Measurements from ENCODE around the gene TSPAN13.

TSPAN13 gene

DNA sequence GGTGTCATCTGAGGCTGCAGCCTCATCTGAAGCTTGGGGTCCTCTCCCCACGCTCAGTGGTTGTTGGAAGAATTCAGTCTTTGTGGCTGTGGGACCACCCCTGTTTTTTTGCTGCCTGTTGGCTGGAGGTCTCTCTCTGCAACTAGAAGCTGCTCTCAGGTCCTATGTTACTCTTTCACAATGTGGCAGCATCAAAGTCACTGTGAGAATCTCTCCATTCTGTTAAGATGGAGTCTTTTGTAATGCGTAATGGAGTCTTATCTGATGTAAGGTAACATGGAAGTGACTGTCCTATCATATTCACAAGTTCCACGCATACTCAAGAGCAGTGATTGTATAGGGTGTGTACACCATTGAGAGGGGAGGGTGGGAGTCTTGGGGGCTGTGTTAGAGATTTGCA is 24.9 kb downstream of the TSPAN13 start:
- DNase-seq: no peak

DNA sequence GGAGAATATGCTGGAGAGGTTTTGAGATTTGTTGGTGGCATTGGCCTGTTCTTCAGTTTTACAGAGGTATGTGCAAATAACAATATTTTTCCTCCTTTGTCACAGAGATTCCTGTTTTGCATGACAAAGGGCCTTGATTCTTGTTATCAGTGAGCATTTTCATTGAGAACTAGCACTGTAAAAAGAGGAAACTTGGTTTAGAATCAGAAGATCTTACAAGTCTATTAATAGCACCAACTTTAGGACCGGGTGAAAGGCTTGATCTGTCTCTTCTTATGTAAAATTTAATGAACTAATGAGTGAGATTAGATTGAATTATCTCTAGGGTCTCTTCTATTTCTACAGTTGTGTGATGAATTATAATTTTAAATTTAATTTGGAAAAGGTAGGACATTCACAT is 25.5 kb downstream of the TSPAN13 start:
- no peak for DNase-seq

DNA sequence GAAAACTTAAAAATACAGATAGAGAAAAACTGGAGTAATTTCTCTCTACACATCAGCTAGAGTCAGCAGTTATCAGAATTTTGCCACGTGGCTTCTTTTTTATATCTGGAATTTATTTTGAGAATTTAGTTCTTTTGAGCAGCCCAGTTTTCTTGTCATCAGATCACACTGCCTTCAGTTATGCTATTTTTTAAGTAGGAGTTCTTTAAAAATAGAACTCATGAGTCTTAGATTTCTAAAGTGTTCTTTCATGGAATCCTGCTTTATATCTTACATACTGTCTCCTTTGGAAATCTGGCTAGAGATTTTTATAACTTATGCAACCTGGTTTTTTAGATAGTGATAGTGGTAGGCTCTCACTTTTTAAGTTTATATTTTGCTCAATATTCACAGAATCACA is 27.0 kb downstream of the TSPAN13 start:
- DNase-seq: no peak

DNA sequence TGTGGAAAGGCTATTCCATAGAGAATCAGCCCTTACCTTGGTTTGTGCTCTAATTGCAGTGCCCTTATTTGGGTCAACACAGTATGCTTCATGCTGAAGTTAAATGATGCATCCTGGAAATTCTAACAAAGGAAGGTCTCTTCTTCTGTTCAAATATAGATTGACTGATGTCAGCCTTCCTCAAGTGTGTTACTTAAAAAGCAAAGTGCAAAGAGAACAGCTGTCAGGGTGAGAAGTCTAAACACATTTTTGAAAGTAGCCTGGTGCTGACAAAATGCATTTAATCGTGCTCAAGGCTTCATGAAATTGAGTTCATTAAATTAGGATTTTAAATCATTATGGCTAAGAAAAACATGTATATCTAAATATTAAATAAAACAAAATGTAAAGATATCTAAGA is 31.8 kb downstream of the TSPAN13 start:
- DNase-seq: peak; percentile 15

DNA sequence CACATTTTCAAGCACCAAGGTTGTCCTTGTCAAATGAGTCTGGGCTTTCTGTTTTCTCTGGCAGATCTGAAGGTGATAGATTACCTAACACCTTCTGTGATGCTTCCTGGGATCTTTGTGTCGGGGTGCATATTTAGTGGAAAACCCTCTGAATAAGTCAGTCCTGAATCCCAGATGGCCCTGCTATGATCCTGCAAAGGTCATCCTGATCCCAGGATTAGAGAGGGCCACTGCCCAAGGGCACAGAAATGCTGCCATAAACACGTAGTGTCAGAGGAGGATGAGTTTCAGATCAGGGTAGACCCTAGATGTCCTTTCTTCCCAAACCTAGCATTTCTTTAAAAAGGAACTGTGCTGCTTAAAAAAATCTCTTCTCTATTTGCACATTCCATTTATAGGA is 32.3 kb downstream of the TSPAN13 start:
- no peak for DNase-seq

DNA sequence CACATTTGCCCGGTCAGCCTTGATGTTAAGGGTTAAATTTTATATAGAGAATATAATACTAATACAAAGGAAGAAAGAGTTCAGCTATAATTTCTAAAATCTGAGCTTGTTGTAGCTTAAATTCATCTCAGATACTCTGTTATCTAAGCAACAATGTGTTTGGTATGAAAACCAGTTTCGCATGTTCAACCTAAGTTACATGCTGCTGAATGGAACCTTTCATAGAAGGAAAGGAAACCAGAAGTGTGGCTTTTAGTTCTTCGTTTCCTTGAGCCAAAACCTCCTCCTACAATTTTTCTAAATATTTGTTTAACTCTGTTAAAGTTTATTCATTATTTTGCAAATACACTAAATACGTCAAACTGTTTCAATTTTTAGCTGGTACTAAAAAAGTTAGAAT is 32.7 kb downstream of the TSPAN13 start:
- DNase-seq: no peak

DNA sequence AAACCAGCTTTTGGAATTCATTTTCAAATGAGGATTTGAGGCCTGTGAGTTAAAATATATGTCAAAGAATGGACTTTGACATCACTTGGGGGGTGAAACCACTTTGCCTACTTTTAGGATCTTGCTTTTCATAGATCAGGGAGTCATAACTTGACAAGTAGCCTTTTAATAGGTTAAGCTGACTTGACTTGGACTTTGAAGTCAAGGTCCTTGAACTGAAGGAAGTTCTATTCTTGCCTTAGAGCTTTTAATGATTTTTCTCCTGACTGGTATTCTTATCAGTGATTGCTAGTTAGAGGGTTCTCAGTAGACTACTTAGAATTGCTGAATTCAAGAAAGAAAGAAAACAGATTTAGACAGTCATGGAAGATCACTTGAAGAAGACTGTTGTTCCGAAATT is 33.6 kb downstream of the TSPAN13 start:
- no peak for DNase-seq

DNA sequence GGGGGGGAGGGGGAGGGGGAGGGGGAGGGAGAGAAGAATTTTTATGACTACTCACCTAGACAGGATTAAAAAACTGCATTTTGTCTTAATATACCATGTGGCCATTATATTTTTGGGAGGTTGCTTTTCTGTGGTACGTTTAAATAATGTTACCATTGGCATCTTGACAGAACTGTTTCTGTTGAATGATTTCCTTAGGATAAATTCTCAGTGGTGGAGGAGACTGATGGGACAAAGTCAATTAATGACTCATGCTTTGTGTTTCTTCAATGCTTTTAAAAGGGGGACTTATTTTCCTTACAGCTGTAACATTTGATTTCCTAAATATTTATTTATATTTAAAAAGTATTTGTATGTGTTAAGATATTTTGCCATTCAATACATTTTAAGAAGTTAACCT is 37.5 kb downstream of the TSPAN13 start:
- no peak for DNase-seq

DNA sequence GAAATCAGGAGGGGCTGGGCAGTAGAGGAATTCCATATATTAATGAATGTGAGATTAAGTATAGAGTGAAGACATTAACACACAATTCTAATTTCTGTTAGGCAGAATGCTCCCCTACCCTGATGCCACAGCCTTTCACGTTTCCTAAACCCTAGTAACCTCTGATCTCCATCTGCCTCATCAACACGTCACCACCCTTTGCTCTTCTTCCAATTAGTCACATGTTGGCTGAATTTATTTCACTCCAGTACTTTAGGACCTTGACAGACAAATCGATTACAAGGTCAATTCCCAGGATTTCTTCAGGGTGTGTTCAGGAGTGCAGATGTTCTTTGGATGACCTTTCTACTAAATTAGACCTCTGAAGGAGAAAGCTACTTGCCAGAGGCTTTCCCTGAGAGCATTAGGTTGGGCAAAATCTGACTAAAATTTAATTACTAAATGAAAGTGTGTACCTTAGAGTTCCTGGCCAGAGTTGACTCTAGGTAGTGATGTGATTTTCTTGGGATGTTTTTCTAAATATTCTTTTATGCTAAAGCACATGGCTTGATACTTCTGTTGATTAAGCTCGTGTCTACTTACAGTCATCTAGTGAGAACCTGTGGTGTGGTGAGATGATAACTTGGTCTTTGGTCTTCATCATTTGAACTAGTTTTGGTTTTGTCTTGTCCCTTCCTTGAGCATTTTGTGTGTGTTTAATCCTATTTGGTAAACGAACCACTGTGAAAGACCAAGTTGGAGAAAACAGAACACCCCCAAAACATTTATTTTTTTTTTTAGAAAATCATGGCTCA is 38.5 kb downstream of the TSPAN13 start:
- no peak for DNase-seq

DNA sequence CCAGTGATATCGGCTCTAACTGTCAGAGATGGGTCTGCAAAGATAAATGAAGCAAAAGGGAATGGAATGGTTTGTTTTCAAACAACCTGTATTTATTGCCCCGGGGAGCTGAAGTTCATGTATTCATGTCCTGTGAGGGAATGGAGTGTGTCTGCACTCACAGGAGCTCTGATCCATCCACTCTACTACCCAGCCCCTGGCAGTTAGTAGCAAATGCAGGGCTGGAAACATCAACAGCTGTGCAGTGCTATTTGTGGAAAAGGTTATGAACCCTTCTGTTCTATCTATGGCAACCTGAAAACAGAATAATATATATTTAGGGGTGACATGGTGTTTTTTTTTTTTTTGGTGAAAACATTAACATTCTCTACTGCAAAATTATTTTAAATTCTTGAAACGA is 41.4 kb downstream of the TSPAN13 start:
- DNase-seq: no peak

DNA sequence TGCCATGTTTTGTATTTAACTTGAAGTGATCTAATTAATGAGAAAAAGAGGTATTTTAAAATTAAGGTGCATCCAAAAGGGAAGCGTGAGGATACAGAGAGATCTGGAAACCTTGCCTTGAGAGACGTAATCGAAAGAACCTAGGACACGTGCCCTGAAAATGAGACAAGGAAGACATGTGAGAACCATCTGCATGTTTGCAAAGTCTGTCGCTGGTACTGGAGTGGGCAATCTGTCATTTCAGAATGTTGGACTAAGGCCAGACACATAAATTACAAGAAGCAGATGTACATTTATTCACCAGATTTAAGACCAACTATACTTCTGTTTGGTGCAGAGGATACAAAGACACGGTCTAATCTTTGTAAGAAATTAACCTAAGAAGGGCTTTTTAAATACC is 42.1 kb downstream of the TSPAN13 start:
- DNase-seq: peak; percentile 30

DNA sequence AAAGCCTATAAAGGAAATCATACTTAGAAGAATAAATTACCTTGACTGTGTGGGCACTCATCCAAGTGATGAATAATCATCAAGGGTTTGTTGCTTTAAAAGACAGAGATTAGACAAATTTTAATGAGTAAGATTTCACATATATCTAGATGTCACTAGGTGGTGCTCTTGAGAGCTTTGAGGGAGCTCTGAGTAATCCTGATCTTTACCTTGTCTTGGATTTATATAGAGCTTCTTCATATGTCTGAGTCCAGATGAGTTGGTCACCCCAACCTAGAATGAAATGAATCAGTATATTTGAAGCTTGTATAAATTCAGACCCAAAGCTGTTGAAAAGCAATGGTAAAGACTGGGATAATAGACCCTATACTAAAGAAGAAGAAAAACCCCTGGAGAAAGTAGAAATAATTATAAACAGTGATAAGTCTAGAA is 47.6 kb downstream of the TSPAN13 start:
- DNase-seq: peak; percentile 50

DNA sequence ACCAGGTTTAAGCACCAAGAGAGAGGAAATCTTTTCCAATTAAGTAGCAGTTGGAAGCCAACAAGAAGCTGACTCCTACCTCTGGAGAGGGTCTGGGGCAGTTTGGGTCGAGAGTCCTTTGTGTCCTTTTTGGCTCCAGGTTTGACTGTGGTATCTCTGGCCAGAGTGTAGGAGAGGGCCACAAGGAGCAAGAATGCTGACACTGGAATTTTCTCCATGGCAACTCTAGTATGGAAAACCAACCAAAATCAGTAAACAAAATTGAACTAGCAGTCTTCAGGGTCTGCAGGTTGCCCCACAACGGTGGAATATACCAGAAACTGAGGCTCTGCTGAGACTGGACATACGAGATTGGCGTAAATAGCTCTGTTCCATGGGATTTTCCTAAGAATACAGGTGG is 48.0 kb downstream of the TSPAN13 start:
- DNase-seq: no peak

DNA sequence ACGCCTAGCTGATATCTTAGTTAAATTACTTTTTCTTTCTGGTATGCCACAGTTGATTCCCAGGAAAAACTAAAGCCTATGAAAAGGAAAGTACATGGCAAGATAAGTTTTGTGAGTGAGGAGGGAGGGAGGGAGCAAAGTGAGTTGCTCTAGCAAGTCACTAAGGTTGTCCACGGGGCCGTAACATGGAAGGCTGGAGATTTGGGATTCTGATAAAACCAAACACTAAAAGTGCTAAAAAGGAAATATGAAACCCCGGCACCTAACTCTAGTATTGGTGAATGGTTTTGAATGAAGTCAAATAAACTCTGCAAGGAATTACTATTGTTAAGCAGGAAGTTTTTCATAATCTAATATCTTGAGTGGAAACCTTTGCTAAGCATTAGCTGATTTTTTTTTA is 49.6 kb downstream of the TSPAN13 start:
- no peak for DNase-seq

DNA sequence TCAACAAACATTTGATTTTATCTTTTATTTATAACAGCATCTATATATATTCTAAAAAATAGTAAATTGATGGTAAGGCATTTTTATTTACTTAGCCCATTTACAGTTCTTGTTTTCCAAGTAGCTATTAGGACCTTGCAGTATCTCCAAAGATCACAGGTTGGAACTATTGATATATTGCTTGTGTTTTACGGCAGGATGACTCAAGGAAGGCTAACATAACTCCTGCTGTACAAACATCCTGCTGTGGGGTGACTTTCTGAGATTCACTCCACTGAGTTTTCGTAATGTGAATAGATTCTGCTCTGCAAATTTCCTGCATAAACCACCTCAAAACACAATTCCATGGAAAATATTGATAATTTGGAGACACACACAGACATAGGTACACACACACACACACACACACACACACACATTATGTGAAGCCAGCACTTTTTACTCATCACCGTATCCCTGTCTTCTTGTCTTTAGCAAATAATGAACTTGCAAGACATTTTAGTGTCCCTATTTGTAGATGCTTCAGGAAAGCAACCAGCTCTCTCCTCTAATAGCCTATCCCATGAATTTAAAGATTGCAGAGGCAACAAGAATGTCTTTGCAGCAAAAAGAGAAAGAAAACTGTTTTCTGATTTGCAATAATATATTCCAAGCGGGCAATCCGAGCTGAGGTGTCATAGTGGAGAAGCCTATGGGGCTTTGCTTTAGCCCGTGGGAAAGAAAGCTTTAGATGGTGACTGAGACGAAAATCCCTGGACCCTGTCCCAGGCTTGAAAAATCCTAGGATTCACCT is 50.5 kb downstream of the TSPAN13 start:
- no peak for DNase-seq

DNA sequence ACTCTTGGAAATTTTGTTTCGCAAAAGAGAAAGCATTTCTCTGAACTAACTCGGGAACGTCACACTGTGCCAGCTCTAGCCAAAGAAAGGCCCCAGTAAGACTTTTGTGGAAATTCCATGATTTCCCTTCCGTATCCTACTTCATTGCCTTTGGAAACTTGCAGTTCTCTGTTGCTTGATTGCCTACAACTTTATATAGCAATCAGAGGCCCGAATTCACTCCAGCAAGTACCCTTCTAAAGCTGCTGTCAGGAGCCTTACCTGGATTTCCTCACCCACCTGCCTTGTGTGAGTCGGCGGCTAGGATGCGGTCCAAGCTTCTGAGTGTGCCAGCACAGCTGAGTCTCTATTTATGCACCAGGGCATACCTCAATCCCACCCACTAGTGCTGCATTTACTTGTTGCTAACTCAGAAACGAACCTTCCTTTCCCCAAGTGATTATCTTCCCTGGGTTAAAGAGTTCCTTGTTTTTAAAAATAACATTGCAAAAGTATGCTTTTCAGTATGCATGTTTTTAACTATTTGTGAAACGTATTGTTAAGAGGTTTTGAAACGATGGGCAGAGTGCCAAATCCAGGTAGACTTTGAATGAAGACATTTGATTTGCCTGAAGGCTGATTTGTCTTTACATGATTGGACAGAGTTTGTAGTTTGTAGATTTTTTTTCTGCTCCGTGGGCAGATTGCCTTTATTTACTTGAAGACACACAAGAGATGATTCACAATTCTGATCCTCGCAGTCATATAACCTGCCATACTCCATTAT is 51.3 kb downstream of the TSPAN13 start, which contains the start of gene AGR2:
Gene AGR2, minus strand, starts transcription at position 326 of the 766 bp plus-strand sequence. CDS start 3,203 bp downstream, outside the sequence.
- peak; percentile 36 for DNase-seq

DNA sequence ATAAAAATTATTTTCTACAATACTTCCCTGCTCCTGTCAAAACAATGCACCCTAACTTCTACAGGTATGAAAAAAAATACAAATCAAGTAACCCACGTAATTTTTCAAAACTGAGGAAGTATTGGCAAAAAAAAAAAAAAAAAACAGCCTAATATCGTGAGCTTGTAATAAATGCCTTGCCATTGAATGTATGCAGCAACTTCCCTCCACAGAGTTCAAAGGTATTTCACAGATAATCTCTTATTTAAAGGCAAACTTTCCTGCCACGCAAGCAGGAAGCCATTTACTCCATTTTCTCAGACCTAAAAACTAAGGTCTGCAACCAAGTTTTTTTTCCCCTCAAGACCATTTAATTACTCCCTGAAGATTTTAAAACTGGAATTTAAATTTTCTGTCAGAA is 51.9 kb downstream of the TSPAN13 start:
- DNase-seq: no peak

DNA sequence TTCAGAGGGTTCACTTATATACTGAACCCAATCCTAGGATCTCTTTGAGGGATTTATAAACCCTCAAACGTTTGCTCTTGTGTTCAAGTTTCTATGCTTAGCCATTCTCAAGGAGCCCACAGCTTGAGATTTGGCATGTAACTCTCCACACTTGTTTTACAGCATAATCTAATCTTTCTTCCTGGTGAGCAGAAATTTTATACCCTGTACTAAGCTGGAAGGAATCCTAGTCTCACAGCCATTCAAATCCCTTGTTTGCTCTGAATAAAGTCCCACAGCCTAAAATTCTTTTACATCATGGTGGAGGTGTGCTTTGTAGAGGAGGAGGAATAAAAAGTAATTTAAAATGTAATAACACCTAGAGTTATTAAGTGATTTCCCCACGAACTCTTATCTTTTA is 56.6 kb downstream of the TSPAN13 start:
- DNase-seq: no peak

DNA sequence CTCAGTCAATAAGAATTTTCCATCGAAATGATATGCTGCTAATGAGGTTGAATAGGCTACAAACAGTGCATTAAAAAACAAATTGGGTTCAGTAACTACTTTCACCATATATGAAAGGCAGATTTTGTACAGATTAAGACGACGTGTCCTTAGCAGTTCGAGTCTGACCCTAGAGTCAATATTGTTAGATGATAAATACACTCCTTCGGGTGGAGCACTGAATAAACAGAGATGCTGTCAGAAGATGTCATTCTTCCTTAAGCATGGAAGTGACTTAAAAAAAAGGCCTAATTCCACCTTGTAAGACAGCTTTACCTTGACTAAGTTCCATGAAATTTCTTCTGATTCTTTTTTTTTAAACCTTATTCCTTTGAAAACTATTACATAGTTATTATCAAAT is 57.0 kb downstream of the TSPAN13 start:
- DNase-seq: no peak

DNA sequence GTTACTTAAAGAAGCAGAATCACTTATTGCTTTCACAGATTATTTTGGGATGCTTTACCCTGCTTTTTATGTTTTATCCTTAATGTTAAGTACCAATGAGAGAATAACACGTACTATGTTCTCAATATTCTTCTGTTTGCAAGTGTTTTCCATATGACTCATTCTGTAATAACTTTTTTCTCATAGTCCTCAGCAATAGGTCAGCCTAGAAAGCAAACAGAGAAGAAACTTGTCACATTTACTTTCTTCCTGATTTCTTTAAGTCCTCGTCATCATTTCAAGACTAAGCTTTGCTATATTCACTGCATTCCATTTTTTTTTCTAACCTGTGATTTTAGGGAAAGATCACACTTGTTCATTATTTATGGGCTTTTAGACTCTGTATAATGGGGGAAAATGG is 58.0 kb downstream of the TSPAN13 start:
- no peak for DNase-seq

DNA sequence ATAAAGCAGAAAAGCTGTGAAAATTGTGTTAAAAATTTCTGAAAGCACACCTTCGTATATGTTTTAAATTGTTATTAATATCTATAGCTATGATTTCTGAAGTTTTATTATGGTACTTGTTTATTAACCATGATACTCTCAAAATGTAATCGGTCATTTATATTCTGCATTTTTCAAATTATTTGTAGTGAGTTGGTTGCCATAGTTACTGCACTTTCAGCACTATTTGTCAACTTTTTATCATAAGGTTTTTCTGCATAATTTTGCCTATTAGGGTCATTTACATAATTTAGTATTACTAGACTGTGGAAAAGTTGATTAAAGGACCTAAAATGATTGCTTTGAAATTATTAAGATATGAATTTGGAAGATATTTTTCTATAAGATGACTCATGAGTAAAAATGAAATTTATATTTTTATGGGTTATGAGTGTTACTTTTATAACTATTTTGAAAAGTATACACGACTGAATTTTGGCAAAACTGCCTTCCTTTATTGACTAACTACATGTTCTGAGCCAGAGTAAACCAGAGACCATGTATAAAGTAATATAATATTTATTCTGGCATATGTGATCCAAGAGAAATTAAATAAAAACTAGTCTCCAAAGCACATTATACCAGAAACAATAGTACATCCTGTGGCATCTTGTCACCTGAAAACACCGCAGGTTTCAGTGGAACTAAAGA is 59.1 kb downstream of the TSPAN13 start:
- DNase-seq: no peak

DNA sequence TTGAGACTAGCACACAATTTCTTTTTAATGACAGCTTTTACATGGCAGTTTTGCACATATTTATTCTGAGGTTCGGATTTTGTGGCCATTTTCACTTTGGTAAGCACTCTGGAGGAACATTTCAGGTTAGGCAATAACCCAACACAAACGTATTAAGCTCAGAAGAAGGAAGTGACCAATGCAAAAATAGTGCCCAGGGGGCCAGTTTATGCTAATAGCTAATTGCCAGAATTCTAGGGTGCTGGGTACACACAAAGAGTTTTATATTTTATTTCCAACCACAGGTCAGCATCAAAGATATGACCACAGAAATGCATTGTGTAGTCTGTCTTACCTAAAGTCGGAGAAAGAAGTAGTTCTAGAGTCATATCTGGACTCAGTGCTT is 59.7 kb downstream of the TSPAN13 start:
- DNase-seq: no peak

DNA sequence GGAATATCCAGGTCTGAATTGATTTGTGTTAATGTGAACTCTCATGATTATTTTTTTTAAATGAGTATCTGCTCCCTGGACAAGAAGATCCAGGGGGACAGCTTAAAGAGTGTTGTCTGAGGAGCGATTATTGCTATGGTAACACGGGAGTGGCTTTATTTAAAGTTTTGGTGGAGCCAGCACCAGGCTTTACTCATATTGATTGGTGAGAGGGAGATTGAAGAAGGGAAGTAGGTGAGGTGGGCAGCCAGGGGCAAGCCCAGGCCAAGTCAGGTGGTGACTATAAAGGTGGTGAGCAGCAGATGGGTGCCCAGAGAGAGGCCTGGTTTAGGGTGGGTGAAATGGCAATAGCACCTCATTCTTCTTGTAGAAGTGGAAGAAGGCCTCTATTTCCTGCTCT is 61.4 kb downstream of the TSPAN13 start:
- DNase-seq: no peak

All from NCI-H2029 (cell line).